Right renal pelvis (tissue), 4 donors: Measurements from ENCODE around the gene WDR47. TPM values are rescaled to one million over a fixed set of nuclear protein-coding genes. Genes with fewer than 3 reads are reported as not detected.
A peak's percentile ranks its signal among the peaks of the same experiment; 100 is the strongest.
"Not testable (repeated sequence)": the region's sequence is repeated elsewhere in the genome, so short reads cannot be mapped to it uniquely, and the experiment has no call there.

ENCODE experiments used
- DNase-seq, 4 donors: peaks; one replicate each; pipeline ENCODE4 v3.0.0-alpha.2; 2013; ENCODE audit warnings: low read depth in 4 of 4, low spot score in 3 of 4, missing footprints in 1 of 4
- polyA plus RNA-seq, 4 donors: library from polyadenylated mRNA; unstranded; fragments of 120-200 nt; gene quantifications; one replicate each; pipeline ENCODE4 v1.2.1, GENCODE V29; 2013; ENCODE audit not compliant: insufficient read length in 4 of 4

The WDR47 gene
- polyA plus RNA-seq, 4 donors = 12.8 to 15.7 (median 14.9) TPM

GRCh38 chr1:109056064-109056463 is 14.2 kb upstream of the WDR47 start:
- DNase-seq = no peak

DNA sequence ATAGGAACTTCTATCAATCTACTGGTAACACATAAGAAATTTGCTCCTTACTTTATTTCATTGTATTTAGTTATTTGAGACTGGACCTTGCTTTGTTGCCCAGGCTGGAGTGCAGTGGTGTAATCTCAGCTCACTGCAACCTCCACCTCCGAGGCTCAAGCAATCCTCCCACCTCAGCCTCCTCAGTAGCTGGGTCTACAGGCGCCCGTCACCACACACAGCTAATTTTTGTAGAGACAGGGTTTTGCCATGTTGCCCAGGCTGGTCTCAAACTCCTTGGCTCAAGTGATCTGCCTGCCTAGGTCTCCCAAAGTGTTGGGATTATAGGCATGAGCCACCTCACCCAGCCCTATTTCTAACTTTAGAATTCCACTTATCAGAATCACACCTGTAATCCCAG is 10.2 kb upstream of the WDR47 start:
- not testable (repeated sequence) for DNase-seq

DNA sequence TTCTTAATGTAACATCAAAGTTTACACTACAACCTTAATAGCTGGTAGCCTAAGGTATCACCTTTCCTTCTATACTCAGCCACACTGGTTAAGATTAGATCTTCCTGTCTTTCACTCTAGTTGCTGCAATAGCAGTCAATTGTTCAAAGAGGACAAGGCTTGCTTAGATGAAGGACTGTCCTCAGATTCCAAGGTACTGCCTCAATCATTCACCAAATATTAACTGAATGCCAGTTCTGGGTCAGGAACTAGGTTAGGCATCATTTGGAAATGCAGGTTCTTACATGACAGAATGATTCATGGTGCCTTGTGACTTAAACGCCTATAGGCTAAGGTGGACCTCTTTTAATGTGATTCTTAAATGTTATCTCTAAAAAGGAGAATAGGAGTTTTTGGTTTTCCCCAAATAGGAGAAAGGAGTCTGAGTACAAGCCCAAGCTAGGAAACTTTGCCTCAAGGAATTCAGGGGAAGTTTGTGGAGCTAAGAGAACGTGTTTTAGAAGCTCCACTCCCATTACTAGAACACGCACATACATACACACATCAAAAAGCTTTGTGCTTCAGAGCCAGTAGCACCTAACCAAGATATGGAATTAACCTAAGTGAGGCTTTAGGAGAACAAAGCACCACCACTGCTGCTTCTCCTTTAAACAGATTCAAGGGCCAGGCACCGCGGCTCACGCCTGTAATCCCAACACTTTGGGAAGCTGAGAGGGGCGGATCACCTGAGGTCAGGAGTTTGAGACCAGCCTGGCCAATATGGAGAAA is 8.5 kb upstream of the WDR47 start:
- DNase-seq = no peak

DNA sequence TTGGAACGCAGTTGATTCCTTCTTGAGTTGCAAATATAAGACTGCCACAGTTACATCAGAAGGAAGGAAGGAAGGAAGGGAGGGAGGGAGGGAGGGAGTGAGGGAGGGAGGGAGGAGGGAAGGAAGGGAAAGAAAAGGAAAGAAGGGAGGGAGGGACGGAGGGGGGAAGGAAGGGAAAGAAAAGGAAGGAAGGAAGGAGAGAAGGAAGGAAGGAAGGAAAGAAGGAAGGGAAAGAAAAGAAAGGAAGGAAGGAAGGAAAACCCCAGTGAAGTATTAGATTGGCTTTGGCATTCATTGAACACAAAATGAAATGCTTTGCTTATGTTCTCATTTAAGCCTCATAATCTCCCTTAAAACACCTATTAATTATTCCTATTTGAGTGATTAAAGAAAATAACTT is 6.4 kb upstream of the WDR47 start:
- DNase-seq = no peak

DNA sequence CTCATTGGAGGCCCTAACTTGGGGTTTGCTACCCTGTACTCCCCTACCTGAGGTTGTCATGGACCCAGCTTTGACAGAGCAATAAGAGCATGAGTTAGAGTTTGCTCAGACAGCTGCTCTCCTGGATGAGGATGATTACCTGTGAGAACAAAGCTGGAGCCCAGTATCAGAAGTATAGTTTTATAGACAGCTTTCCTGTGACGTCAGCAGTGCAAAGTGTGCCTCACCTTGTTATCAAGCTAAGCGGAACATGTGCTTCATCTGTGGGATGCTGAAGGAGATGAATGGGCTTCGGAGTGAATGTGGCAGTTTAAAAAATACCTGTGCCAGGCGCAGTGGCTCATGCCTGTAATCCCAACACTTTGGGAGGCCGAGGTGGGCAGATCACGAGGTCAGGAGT is 5.4 kb upstream of the WDR47 start:
- no peak for DNase-seq

GRCh38 chr1:109046671-109047070 is 4.8 kb upstream of the WDR47 start:
- no peak for DNase-seq

DNA sequence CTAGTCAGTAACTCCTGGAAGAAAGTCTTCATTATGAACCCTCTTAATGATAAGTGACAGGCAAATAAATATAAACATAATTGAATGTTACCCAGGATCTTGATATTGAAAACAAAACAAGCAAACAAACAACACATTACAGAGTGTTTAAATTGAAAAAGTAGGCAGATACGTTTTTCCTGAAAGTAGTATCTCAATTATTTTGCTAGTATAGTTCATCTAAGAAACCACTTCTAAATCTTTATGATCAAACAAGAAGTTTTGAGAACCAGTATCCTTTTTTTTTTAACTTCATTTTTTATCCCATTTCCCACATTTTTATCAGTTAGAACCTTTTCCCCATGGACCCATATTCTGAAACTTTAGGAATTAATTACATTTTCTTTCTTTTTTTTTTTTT is 3.7 kb upstream of the WDR47 start:
- no peak for DNase-seq

DNA sequence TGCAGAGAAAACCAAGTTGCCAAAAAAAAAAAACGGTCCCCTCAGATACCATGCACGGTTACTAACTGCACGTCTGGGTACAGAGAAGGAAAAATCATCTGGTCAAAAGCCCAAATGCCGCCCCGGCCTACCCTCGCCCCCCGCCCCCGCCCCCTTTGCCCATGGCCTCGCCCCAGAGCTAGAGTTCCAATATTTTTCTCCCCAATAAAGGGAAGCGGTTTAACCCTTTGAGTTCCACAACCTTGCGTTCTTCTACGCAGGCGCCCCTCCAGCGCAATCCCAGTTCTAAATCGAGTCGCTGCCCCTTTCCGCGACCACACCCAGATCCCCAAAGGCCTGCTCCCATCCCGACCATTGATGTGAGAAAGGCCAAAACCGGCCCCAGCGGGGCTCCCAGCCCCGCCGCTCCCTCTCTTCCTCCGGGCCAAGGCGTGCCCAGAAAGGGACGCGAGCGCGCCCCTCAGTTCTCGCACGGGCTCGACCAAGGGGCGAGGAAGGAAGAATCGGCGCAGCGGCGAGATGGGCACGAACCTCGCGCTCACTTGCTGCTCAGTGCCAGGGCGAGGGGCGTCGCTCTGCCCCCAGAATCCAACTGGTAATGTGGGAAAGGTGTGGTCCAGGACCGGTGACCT is 797 bp downstream of the WDR47 start:
- peak in 1 of 4 donors; percentile 1 for DNase-seq

- no peak for DNase-seq
These were observed 1.3 kb downstream of the WDR47 start for GRCh38 chr1:109040627-109040988.

DNA sequence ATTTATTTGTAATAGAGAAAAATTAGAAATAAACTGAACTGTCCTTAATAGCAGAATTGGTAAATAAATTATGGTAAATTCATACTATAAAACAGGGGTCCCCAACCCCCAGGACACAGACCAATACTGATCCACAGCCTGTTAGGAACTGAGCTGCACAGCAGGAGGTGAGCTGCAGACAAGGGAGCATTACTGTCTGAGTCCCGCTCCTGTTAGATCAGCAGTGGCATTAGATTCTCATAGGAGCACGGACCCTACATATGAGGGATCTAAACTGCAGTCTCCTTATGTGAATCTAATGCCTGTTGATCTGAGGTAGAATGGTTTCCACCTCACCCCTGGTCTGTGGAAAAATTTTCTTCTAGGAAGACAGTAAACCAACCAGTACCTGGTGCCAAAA is 7.5 kb downstream of the WDR47 start:
- DNase-seq = no peak

- DNase-seq = not testable (repeated sequence)
These were observed 12.4 kb downstream of the WDR47 start for GRCh38 chr1:109029493-109029892.

DNA sequence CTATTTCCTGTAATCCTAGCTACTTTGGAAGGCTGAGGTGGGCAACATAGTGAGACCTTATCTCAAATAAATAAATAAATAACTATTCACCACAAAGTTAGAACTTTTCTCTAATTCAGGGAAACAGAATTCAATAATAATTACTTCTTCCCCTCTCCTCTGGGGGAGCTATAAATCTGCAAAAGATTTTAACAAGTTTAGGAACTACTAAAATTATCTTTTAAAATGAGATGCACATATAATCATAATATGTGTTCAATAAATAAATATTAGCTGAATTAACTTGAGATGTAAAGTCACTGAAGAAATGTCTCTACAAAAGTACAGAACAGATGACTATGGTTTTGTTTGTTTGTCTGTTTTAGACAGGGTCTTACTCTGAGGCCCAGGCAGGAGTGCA is 14.1 kb downstream of the WDR47 start:
- DNase-seq = no peak

DNA sequence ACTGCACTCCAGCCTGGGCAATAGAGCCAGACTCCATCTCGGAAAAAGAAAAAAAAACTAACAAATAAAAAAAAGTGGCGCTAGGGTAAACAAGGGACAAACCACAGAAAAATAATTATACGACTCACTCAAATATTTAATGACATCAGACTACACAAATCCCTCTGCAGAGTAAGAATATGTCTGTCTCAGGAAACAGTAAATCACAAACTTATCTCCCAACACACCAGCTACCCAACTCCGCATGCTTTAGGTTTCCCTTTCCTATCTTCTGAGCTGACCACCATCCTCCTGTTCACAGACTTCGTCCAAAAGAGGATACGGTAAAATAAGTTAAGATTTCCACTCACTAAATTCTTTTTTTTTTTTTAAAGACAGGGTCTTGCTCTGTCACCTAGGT is 16.2 kb downstream of the WDR47 start:
- no peak for DNase-seq

- no peak for DNase-seq
These were observed 17.3 kb downstream of the WDR47 start for GRCh38 chr1:109024646-109025045.

DNA sequence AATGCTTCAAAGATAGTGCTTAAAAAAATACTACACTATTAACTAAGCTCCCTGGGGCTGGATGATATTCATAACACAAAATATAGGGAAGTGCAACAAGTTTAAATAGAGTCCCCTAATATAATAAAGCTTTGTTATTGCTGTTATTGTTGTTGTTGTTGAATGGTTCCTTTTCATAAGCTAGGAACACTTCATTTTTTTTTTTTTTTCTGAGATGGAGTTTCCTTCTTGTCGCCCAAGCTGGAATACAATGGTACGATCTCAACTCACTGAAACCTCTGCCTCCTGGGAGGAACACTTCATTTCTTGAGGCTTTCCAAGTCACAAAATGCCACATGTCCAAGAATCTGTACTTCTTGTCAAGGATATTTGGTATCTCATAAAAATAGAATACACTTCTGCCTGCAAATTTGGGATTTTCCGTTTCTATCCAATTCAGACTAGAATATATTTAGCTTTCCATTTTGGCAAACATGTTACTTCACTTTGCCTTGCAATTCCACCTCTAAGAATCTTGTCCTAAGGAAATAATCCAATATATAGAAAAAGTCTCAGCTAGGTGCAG is 21.1 kb downstream of the WDR47 start:
- DNase-seq = no peak

DNA sequence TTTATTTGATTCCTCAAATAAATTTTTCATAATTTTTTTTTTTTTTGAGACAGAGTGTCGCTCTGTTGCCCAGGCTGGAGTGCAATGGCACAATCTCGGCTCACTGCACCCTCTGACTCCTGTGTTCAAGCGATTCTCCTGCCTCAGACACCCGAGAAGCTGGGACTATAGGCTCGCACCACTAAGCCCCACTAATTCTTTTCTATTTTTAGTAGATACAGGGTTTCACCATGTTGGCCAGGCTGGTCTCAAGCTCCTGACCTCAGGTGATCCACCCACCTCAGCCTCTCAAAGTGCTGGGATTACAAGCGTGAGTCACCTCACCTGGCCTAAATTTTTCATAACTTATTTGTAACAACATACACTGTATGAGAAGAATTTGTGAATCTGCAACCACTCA is 24.2 kb downstream of the WDR47 start:
- DNase-seq = not testable (repeated sequence)

GRCh38 chr1:109017134-109017533 is 24.8 kb downstream of the WDR47 start:
- DNase-seq = no peak

DNA sequence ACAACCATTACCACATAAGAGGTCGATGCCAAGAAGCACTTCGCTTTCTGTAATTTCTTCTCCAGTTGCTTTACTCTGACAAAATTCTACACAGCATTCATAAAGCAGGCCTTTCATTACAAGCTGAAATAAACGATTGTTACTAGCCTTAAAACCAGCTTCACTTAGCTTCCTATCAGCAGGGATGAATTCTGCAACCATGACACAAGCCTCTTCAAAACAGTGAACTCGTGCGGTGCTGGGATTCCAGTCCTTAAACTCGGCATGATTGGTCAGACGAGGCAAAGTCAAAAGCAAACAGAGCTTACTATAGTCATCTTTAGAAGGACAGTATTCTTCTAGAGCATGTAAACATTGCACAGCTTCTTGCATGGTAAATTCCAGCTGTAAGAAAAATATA is 30.6 kb downstream of the WDR47 start:
- no peak for DNase-seq

GRCh38 chr1:108996622-108997021 is 45.3 kb downstream of the WDR47 start:
- not testable (repeated sequence) for DNase-seq

GRCh38 chr1:108983114-108983513 is 58.8 kb downstream of the WDR47 start:
- no peak for DNase-seq

DNA sequence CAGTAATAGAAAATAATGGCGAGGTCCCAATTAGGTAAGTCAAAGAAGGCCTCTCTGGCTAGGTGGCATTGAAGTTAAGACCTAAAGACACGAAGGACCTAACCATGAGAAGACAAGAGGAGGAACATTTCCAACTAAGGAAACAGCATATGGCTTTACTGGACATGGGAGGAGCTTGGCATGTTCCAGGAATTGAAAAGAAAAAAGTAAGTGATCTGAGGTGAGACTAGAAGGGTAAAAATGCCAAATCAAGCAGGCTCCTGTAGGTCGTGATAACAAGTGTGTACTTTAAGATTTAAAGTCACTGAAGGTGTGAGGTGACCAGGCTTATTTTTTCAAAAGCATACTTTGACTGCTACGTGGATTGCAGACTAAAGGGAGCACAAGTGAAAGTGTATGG is 65.2 kb downstream of the WDR47 start:
- no peak for DNase-seq

GRCh38 chr1:108972951-108973350 is 69.0 kb downstream of the WDR47 start:
- DNase-seq = no peak
